ENCODE data around the gene PLOD2.

DNA sequence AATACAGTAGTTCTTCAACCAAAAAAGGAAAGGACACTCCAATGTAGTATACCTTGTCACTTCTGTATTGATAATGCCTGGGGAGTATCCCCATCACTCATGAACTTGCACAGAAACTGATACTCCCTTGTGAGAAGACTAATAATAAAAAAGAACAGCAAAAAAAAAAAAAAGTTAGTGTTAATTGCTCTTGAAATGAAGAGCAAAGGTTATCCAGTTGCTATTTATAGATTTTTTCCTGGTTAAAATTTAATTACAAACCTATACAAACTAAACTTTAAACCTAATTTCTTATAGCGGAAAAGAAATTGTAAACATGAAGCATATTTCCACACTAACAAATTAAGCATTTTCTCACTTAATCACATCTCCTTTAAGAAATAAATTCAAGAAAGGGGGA lies 6.7 kb downstream of the PLOD2 start:
- TF ChIP-seq POLR2A (IDR thresholded peaks at IDR 0.05), result no peak
- TF ChIP-seq, protein P1, sequence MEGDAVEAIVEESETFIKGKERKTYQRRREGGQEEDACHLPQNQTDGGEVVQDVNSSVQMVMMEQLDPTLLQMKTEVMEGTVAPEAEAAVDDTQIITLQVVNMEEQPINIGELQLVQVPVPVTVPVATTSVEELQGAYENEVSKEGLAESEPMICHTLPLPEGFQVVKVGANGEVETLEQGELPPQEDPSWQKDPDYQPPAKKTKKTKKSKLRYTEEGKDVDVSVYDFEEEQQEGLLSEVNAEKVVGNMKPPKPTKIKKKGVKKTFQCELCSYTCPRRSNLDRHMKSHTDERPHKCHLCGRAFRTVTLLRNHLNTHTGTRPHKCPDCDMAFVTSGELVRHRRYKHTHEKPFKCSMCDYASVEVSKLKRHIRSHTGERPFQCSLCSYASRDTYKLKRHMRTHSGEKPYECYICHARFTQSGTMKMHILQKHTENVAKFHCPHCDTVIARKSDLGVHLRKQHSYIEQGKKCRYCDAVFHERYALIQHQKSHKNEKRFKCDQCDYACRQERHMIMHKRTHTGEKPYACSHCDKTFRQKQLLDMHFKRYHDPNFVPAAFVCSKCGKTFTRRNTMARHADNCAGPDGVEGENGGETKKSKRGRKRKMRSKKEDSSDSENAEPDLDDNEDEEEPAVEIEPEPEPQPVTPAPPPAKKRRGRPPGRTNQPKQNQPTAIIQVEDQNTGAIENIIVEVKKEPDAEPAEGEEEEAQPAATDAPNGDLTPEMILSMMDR (IDR thresholded peaks at IDR 0.05 in 4 of 5, conservative IDR thresholded peaks at IDR 0.05 in 1 of 5), result no peak

All from gastrocnemius medialis (tissue), 4 donors.